GM19324 (cell line): ENCODE data around the gene VGLL1.
A peak's percentile ranks its signal among the peaks of the same experiment; 100 is the strongest.

Experiments
- ATAC-seq: cut with Tn5 transposase; IDR thresholded peaks from one replicate; pipeline ENCODE4 v1.9.1; 2021; ENCODE audit warnings: mild to moderate bottlenecking, moderate library complexity; ENCODE audit not compliant: unreplicated experiment, low FRiP score

VGLL1 gene

GRCh38 chrX:136531951-136532350 is at the start of gene VGLL1:
VGLL1 (plus strand) TSS chrX:136532215; CDS start chrX:136536021, 3,806 bp downstream.
- no peak for ATAC-seq

GRCh38 chrX:136487647-136488046 is 44.4 kb upstream of the VGLL1 start, which contains the start of gene BRS3:
BRS3 (plus strand) TSS chrX:136487947; CDS start chrX:136488115, 168 bp downstream.
- ATAC-seq: no peak

- no peak for ATAC-seq
Observed at GRCh38 chrX:136488706-136489105, 43.3 kb upstream of the VGLL1 start.

- ATAC-seq: no peak
Observed at GRCh38 chrX:136491832-136492231, 40.2 kb upstream of the VGLL1 start.

- ATAC-seq: no peak
Observed at GRCh38 chrX:136493011-136493410, 39.0 kb upstream of the VGLL1 start.

- no peak for ATAC-seq
Observed at GRCh38 chrX:136495043-136495442, 37.0 kb upstream of the VGLL1 start.

- no peak for ATAC-seq
Observed at GRCh38 chrX:136496186-136496763, 35.7 kb upstream of the VGLL1 start.

- ATAC-seq: peak; percentile 85
Observed at GRCh38 chrX:136496764-136497555, 35.1 kb upstream of the VGLL1 start.

GRCh38 chrX:136497556-136498052 is 34.4 kb upstream of the VGLL1 start, which contains the start of gene HTATSF1:
HTATSF1 (plus strand) TSS chrX:136497592; CDS start chrX:136497685, 93 bp downstream.
- peak; percentile 17 for ATAC-seq

- no peak for ATAC-seq
Observed at GRCh38 chrX:136519069-136519468, 12.9 kb upstream of the VGLL1 start.

GRCh38 chrX:136523770-136524169 is 8.2 kb upstream of the VGLL1 start:
- ATAC-seq: no peak

- ATAC-seq: no peak
Observed at GRCh38 chrX:136525738-136526606, 6.0 kb upstream of the VGLL1 start.

GRCh38 chrX:136528645-136529315 is 3.2 kb upstream of the VGLL1 start:
- no peak for ATAC-seq

- no peak for ATAC-seq
Observed at GRCh38 chrX:136529795-136530194, 2.2 kb upstream of the VGLL1 start.

GRCh38 chrX:136534131-136534530 is 2.1 kb downstream of the VGLL1 start:
- ATAC-seq: no peak

GRCh38 chrX:136538811-136539210 is 6.8 kb downstream of the VGLL1 start:
- no peak for ATAC-seq

- ATAC-seq: no peak
Observed at GRCh38 chrX:136540226-136540625, 8.2 kb downstream of the VGLL1 start.

- no peak for ATAC-seq
Observed at GRCh38 chrX:136541294-136541693, 9.3 kb downstream of the VGLL1 start.

GRCh38 chrX:136542281-136542680 is 10.3 kb downstream of the VGLL1 start:
- ATAC-seq: no peak

- no peak for ATAC-seq
Observed at GRCh38 chrX:136546371-136546781, 14.4 kb downstream of the VGLL1 start.
